22Rv1 (cell line): ENCODE results near the gene ATRAID.

ENCODE experiments used
- ZFX ChIP-seq: fragments of 450-650 bp; IDR thresholded peaks from 2 replicates; pipeline ENCODE4 v1.6.1; 2017; ENCODE audit warnings: antibody characterized with exemption, borderline replicate concordance
- TF ChIP-seq, protein P1 (sequence below): fragments of 450-650 bp; IDR thresholded peaks from 2 replicates; pipeline ENCODE4 v1.5.1; 2017; ENCODE audit warnings: mild to moderate bottlenecking

DNA sequence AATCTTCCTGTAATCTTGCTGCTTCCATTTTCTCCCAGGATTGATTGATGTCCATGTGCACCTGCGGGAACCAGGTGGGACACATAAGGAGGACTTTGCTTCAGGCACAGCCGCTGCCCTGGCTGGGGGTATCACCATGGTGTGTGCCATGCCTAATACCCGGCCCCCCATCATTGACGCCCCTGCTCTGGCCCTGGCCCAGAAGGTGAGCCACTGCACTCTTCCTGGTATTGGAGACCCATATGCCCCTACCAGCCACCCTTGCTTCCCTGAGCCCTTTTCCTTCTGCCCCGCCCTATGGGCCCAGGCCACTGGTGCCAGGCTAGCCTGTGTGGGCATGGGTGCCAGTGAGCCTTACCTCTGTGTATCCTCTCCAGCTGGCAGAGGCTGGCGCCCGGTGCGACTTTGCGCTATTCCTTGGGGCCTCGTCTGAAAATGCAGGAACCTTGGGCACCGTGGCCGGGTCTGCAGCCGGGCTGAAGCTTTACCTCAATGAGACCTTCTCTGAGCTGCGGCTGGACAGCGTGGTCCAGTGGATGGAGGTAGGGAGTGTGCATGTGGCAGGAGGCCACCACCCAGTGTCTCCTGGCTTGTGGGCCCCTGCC is 25.6 kb downstream of the ATRAID start:
- TF ChIP-seq, protein P1, sequence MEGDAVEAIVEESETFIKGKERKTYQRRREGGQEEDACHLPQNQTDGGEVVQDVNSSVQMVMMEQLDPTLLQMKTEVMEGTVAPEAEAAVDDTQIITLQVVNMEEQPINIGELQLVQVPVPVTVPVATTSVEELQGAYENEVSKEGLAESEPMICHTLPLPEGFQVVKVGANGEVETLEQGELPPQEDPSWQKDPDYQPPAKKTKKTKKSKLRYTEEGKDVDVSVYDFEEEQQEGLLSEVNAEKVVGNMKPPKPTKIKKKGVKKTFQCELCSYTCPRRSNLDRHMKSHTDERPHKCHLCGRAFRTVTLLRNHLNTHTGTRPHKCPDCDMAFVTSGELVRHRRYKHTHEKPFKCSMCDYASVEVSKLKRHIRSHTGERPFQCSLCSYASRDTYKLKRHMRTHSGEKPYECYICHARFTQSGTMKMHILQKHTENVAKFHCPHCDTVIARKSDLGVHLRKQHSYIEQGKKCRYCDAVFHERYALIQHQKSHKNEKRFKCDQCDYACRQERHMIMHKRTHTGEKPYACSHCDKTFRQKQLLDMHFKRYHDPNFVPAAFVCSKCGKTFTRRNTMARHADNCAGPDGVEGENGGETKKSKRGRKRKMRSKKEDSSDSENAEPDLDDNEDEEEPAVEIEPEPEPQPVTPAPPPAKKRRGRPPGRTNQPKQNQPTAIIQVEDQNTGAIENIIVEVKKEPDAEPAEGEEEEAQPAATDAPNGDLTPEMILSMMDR: no peak
- no peak for TF ChIP-seq ZFX
